ENCODE measurements around the gene UBA6. TPM values are rescaled to one million over a fixed set of nuclear protein-coding genes. Genes with fewer than 3 reads are reported as not detected.

The UBA6 gene
- total RNA-seq, 1 experiment from 2014 or later, result 81.5 TPM

DNA sequence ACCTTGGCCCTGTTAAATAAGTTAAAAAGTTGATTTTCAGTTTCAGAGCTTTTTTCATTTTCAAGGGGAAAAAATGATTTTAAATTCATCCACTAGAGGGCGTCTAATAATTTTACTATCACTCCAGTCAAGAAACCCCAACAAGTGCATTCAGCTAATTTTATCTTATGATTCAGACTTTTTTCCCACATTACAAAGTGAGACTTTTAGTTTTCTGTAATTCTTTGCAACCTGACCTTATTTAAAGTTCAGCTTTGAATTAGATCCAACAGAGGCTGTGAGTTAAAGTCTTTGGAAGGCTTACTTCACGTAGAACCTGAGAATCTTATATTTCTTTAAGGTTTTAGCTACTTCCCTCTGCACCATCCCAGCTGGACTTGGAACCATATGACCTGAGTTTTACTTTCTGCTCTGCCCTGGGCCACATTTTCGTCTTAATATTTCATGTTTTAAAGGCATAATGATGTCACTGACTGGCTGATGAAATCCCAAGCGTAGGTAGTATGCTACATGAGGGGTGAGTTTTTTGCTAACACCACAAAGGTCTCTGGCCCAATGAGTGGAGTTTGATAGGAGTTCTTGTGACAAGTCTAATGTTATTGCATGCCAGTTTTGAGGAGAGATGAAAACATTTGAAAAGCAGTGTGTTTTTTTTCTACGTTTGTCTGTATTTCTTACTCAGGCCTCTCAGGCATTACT lies 46.0 kb upstream of the UBA6 start:
- POLR2A ChIA-PET, result no interaction called here
- TF ChIP-seq, protein P1, sequence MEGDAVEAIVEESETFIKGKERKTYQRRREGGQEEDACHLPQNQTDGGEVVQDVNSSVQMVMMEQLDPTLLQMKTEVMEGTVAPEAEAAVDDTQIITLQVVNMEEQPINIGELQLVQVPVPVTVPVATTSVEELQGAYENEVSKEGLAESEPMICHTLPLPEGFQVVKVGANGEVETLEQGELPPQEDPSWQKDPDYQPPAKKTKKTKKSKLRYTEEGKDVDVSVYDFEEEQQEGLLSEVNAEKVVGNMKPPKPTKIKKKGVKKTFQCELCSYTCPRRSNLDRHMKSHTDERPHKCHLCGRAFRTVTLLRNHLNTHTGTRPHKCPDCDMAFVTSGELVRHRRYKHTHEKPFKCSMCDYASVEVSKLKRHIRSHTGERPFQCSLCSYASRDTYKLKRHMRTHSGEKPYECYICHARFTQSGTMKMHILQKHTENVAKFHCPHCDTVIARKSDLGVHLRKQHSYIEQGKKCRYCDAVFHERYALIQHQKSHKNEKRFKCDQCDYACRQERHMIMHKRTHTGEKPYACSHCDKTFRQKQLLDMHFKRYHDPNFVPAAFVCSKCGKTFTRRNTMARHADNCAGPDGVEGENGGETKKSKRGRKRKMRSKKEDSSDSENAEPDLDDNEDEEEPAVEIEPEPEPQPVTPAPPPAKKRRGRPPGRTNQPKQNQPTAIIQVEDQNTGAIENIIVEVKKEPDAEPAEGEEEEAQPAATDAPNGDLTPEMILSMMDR (IDR thresholded peaks at IDR 0.05), result peak; percentile 31; the same call in 1 of the 2 replicates
- no peak for TF ChIP-seq IRF2 (CRISPR knock-in tag; IDR thresholded peaks at IDR 0.05; ENCODE audit: borderline replicate concordance, low read depth)
- H3K27ac Mint-ChIP-seq, result no peak overlapping the region

GRCh38 chr4:67744561-67745283 lies 43.8 kb upstream of the UBA6 start:
- Mint-ChIP-seq H3K27ac (no peak overlapping the region), H3K27me3 (ENCODE audit: low read depth) (no peaks in the 10 kb centered on the region), H3K9me3 (no peaks in the 10 kb centered on the region), H3K4me3 (no peak overlapping the region), H3K36me3 (no peaks in the 10 kb centered on the region), H3K4me1 (no peaks in the 10 kb centered on the region)
- DNase-seq (ENCODE audit: low spot score) (no peak), ATAC-seq (no peak)
- POLR2A ChIA-PET, result no interaction called here
- CTCF ChIA-PET, result interaction anchor here (0.6 to 1.1 kb wide), 3 partner anchors 16 to 166 kb away, joined by 3 read pairs; no protein-coding TSS in a partner anchor
- TF ChIP-seq CREB1 (CRISPR knock-in tag; IDR thresholded peaks at IDR 0.05) (no peak), ZNF423 (CRISPR knock-in tag; IDR thresholded peaks at IDR 0.05) (no peak), TEAD4 (CRISPR knock-in tag; IDR thresholded peaks at IDR 0.05) (no peak), RORB (CRISPR knock-in tag; IDR thresholded peaks at IDR 0.05) (no peak), SOX15 (CRISPR knock-in tag; IDR thresholded peaks at IDR 0.05) (no peak), E2F1 (CRISPR knock-in tag; IDR thresholded peaks at IDR 0.05) (no peak)

More for the DNA sequence above, 46.0 kb upstream of the UBA6 start:
- H3K4me3 Mint-ChIP-seq, result no peak overlapping the region
- ATAC-seq (no peak), DNase-seq (ENCODE audit: low spot score) (no peak)
- H3K4me1 Mint-ChIP-seq, result no peaks in the 10 kb centered on the region
- CTCF ChIA-PET, result interaction anchor here (0.6 to 2.0 kb wide), 26 partner anchors 8 to 323 kb away, joined by 3 to 15 read pairs (median 5); partner anchors contain the start of gene UBA6
- no peaks in the 10 kb centered on the region for H3K27me3 Mint-ChIP-seq (ENCODE audit: low read depth)
- no peaks in the 10 kb centered on the region for H3K9me3 Mint-ChIP-seq
- no peaks in the 10 kb centered on the region for H3K36me3 Mint-ChIP-seq

DNA sequence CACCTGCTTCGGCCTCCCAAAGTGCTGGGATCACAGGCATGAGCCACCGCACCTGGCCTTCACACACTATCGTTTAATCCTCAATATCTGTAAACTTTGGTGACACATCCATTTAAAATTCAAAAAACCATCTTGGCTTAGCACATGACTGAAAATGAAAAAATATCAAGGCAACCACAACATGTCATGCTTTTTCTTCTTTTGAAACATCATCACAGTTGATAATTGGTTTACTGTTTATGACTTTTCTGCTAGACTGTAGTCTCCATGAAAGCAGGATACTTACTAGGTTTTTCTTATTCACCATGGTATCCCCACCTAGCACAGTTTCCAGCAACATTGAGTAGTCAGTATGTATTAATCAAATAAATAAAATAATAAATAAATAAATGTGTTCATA lies 42.2 kb upstream of the UBA6 start:
- DNase-seq (ENCODE audit: low spot score) (no peak), ATAC-seq (no peak)
- H3K27ac Mint-ChIP-seq, result no peak overlapping the region
- CTCF ChIA-PET, result no interaction called here
- H3K36me3 Mint-ChIP-seq, result no peaks in the 10 kb centered on the region
- H3K27me3 Mint-ChIP-seq (ENCODE audit: low read depth), result no peaks in the 10 kb centered on the region
- POLR2A ChIA-PET, result no interaction called here
- H3K4me1 Mint-ChIP-seq, result no peaks in the 10 kb centered on the region
- TF ChIP-seq, protein P2, sequence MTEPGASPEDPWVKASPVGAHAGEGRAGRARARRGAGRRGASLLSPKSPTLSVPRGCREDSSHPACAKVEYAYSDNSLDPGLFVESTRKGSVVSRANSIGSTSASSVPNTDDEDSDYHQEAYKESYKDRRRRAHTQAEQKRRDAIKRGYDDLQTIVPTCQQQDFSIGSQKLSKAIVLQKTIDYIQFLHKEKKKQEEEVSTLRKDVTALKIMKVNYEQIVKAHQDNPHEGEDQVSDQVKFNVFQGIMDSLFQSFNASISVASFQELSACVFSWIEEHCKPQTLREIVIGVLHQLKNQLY (CRISPR knock-in tag; IDR thresholded peaks at IDR 0.05), result no peak
- TF ChIP-seq KAT7 (CRISPR knock-in tag; IDR thresholded peaks at IDR 0.05; ENCODE audit: borderline replicate concordance), result no peak
- TF ChIP-seq ATF2 (CRISPR knock-in tag; IDR thresholded peaks at IDR 0.05; ENCODE audit: borderline replicate concordance, low read depth), result no peak
- no peak for TF ChIP-seq NFYB (CRISPR knock-in tag; conservative IDR thresholded peaks at IDR 0.05; ENCODE audit: low read depth)
- H3K4me3 Mint-ChIP-seq, result no peak overlapping the region
- H3K9me3 Mint-ChIP-seq, result no peaks in the 10 kb centered on the region

GRCh38 chr4:67736262-67736661 lies 35.3 kb upstream of the UBA6 start:
- H3K36me3 Mint-ChIP-seq, result peaks cover 6% of the 10 kb centered on the region; the same call in 1 of the 2 replicates
- ATAC-seq (no peak), DNase-seq (ENCODE audit: low spot score) (no peak)
- CTCF ChIA-PET, result interaction anchor here (1.6 to 4.0 kb wide), 2 partner anchors 10 to 12 kb away, joined by 6 to 15 read pairs; no protein-coding TSS in a partner anchor
- H3K27me3 Mint-ChIP-seq (ENCODE audit: low read depth), result no peaks in the 10 kb centered on the region
- TF ChIP-seq SMAD3 (CRISPR knock-in tag; IDR thresholded peaks at IDR 0.05; ENCODE audit: borderline replicate concordance), result no peak
- TF ChIP-seq, protein P3, sequence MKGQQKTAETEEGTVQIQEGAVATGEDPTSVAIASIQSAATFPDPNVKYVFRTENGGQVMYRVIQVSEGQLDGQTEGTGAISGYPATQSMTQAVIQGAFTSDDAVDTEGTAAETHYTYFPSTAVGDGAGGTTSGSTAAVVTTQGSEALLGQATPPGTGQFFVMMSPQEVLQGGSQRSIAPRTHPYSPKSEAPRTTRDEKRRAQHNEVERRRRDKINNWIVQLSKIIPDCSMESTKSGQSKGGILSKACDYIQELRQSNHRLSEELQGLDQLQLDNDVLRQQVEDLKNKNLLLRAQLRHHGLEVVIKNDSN (CRISPR knock-in tag; IDR thresholded peaks at IDR 0.05), result no peak
- no peaks in the 10 kb centered on the region for H3K4me1 Mint-ChIP-seq
- peaks cover 6% of the 10 kb centered on the region; the same call in 1 of the 2 replicates for H3K9me3 Mint-ChIP-seq
- H3K4me3 Mint-ChIP-seq, result no peak overlapping the region
- POLR2A ChIA-PET, result no interaction called here
- H3K27ac Mint-ChIP-seq, result no peak overlapping the region
